ENCODE results near the gene APOC1. TPM values are rescaled to one million over a fixed set of nuclear protein-coding genes. Genes with fewer than 3 reads are reported as not detected.
"Not testable (repeated sequence)": the region's sequence is repeated elsewhere in the genome, so short reads cannot be mapped to it uniquely, and the experiment has no call there.

The APOC1 gene
- total RNA-seq, 1 donor from 2014 or later: 816 TPM

DNA sequence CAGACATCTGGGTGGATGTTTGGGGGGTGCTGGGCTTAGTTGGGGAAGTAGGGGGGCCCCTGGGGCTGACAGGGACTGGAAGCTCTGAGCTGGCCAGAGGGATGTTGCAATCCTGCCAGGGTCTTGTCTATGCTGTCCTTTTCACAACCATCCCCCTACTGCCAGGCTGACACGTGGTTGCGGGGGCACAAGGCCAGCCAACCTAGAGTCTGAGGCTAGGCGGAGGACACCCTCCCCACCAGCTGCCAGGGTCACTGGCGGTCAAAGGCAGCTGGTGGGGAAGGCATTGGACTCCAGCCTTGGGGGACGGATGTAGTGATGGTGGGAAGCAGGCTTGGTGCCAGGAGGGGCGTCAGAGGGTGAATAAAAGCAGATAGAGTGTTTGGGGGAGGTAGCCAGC, 1.6 kb upstream of the APOC1 start:
- peak in 1 of 2 donors; percentile 36 for ATAC-seq
- H3K36me3 ChIP-seq: no peaks in the 10 kb centered on the region
- peaks cover 15% of the 10 kb centered on the region for H3K4me1 ChIP-seq
- H3K4me3 ChIP-seq: no peak overlapping the region
- DNase-seq: peak; percentile 76
- H3K27me3 ChIP-seq (ENCODE audit: low read depth): no peaks in the 10 kb centered on the region
- intact Hi-C loops (cut with DNase I): no loop called here
- TF ChIP-seq, protein P1, sequence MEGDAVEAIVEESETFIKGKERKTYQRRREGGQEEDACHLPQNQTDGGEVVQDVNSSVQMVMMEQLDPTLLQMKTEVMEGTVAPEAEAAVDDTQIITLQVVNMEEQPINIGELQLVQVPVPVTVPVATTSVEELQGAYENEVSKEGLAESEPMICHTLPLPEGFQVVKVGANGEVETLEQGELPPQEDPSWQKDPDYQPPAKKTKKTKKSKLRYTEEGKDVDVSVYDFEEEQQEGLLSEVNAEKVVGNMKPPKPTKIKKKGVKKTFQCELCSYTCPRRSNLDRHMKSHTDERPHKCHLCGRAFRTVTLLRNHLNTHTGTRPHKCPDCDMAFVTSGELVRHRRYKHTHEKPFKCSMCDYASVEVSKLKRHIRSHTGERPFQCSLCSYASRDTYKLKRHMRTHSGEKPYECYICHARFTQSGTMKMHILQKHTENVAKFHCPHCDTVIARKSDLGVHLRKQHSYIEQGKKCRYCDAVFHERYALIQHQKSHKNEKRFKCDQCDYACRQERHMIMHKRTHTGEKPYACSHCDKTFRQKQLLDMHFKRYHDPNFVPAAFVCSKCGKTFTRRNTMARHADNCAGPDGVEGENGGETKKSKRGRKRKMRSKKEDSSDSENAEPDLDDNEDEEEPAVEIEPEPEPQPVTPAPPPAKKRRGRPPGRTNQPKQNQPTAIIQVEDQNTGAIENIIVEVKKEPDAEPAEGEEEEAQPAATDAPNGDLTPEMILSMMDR (IDR thresholded peaks at IDR 0.05): no peak
- no peaks in the 10 kb centered on the region for H3K9me3 ChIP-seq
- H3K27ac ChIP-seq: no peak overlapping the region

DNA sequence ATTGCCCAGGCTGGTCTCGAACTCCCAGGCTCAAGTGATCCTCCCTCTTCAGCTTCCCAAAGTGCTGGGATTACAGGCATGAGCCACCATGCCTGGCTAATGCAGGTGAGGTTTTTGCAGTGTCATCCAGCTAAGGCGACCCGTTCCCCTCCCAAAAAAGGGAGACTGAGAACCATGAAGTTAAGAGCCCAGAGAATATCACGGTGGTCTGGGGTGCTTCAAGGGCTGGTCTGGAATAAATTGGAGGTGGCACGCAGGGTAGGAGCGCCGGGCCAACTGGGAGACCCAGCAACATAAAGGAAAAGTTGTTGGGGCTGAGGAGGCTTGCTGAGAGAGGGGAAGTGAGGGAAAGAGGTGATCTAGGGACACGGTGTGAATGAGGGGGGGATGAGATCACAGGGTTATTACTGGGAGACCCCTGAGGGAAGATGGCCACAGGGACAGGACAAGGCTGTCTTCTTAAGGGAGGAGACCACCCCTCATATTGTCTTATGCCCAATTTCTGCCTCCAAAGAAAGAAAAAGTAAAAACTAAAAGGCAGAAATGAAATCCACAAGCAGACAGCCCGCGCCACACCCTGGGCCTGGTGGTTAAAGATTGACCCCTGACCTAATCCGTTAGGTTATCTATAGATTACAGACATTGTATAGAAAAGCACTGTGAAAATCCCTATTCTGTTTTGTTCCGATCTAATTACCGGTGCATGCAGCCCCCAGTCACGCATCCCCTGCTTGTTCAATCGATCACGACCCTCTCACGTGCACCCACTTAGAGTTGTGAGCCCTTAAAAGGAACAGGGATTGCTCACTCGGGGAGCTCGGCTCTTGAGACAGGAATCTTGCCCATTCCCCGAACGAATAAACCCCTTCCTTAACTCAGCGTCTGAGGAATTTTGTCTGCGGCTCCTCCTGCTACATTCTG, 636 bp upstream of the APOC1 start:
- intact Hi-C loops (cut with DNase I); H3K9me3 ChIP-seq; H3K27me3 ChIP-seq (ENCODE audit: low read depth); DNase-seq; ATAC-seq; H3K36me3 ChIP-seq: not testable (repeated sequence)
- Histone ChIP-seq H3K4me1 (peaks cover 15% of the 10 kb centered on the region), H3K27ac (peak overlapping the region; percentile 76), H3K4me3 (peak overlapping the region; percentile 61)

DNA sequence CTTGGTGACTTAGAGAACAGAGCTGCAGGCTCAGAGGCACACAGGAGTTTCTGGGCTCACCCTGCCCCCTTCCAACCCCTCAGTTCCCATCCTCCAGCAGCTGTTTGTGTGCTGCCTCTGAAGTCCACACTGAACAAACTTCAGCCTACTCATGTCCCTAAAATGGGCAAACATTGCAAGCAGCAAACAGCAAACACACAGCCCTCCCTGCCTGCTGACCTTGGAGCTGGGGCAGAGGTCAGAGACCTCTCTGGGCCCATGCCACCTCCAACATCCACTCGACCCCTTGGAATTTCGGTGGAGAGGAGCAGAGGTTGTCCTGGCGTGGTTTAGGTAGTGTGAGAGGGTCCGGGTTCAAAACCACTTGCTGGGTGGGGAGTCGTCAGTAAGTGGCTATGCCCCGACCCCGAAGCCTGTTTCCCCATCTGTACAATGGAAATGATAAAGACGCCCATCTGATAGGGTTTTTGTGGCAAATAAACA, 9.9 kb downstream of the APOC1 start:
- DNase-seq (no peak), ATAC-seq (no peak)
- H3K9me3 ChIP-seq: no peaks in the 10 kb centered on the region
- H3K27ac ChIP-seq: no peak overlapping the region
- H3K4me3 ChIP-seq: no peak overlapping the region
- H3K4me1 ChIP-seq: peaks cover 42% of the 10 kb centered on the region
- TF ChIP-seq, protein P1 (IDR thresholded peaks at IDR 0.05): no peak
- no peaks in the 10 kb centered on the region for H3K27me3 ChIP-seq (ENCODE audit: low read depth)
- intact Hi-C loops (cut with DNase I): no loop called here
- no peaks in the 10 kb centered on the region for H3K36me3 ChIP-seq

DNA sequence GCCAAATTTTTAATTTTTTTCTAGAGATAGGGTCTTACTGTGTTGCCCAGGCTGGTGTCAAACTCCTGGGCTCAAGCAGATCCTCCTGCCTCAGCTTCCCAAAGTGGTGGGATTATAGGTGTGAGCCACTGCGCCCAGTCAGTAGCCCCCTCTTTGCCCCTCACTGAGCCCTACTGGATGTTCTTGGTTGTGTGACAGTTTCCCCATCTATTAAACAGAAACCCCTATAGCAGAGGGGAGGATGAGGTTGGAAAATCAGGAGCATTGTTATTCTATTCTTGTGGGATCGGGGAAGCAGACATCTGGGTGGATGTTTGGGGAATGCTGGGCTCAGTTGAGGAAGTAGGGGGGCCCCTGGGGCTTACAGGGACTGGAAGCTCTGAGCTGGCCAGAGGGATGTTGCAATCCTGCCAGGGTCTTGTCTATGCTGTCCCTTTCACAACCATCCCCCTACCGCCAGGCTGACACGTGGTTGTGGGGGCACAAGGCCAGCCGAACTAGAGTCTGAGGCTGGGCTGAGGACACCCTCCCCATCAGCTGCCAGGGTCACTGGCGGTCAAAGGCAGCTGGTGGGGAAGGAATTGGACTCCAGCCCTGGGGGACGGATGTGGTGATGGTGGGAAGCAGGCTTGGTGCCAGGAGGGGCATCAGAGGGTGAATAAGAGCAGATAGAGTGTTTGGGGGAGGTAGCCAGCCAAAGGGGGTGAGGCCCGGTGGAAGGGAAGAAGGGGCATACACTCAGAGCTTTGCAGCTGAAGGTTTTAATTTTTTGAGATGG, 10.9 kb downstream of the APOC1 start:
- H3K9me3 ChIP-seq: no peaks in the 10 kb centered on the region
- ATAC-seq (peak; percentile 50 to 82), DNase-seq (peak; percentile 83)
- H3K36me3 ChIP-seq: no peaks in the 10 kb centered on the region
- no peaks in the 10 kb centered on the region for H3K27me3 ChIP-seq (ENCODE audit: low read depth)
- TF ChIP-seq, protein P1 (IDR thresholded peaks at IDR 0.05): no peak
- intact Hi-C loops (cut with DNase I): no loop called here
- H3K27ac ChIP-seq: peak overlapping the region; percentile 53
- H3K4me3 ChIP-seq: no peak overlapping the region
- peaks cover 42% of the 10 kb centered on the region for H3K4me1 ChIP-seq

DNA sequence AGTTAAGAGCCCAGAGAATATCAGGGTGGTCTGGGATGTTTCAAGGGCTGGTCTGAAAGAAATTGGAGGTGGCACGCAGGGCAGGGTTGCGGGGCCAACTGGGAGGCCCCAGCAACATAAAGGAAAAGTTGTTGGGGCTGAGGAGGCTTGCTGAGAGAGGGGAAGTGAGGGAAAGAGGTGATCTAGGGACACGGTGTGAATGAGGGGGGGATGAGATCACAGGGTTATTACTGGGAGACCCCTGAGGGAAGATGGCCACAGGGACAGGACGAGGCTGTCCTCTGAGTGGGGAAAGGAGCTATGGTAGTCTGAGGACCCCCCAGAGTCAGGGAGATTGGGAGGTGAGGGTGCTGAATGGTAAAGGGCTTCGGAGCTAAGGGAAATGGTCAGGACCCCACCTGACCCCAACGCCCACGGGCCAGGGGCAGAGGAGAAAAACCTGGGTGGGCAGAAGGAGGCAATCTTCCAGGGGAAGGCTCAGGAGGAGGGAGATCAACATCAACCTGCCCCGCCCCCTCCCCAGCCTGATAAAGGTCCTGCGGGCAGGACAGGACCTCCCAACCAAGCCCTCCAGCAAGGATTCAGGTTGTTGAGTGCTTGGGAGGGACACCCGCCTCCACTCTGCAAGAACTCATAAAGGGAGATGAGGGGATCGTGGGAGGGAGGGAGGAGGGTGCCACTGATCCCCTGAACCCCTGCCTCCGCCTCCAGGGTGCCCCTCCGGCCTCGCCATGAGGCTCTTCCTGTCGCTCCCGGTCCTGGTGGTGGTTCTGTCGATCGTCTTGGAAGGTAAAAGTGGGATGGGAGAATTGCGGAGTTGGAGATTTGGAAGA, 12.1 kb downstream of the APOC1 start:
- intact Hi-C loops (cut with DNase I); H3K4me3 ChIP-seq: not testable (repeated sequence)
- ATAC-seq: peak; percentile 2 to 21

DNA sequence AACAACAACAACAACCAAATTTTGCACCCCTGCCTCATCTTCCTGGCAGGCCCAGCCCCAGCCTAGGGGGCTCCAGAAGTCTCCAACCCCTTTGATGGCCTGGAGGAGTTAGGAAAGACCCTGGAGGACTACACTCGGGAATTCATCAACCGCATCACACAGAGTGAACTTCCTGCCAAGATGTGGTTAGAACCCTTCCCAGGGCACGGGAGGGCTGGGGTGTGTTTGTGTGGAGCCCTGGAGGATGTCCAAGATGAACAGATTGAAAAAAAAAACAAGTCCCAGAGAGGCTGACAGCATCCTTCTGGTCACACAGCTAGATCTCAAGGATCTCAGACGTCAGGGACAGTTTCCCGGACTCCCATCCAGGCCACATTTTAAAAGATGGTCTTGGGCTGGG, 13.3 kb downstream of the APOC1 start:
- no peak overlapping the region for H3K4me3 ChIP-seq
- ATAC-seq: no peak
- peak overlapping the region; percentile 42 for H3K27ac ChIP-seq
- intact Hi-C loops (cut with DNase I): no loop called here
- no peaks in the 10 kb centered on the region for H3K9me3 ChIP-seq
- TF ChIP-seq, protein P1 (IDR thresholded peaks at IDR 0.05): no peak
- no peaks in the 10 kb centered on the region for H3K36me3 ChIP-seq
- no peaks in the 10 kb centered on the region for H3K27me3 ChIP-seq (ENCODE audit: low read depth)
- H3K4me1 ChIP-seq: peaks cover 42% of the 10 kb centered on the region
- no peak for DNase-seq

More for the DNA sequence above, 12.1 kb downstream of the APOC1 start:
- peaks cover 42% of the 10 kb centered on the region for H3K4me1 ChIP-seq
- H3K9me3 ChIP-seq; H3K27me3 ChIP-seq (ENCODE audit: low read depth); H3K36me3 ChIP-seq; DNase-seq: not testable (repeated sequence)
- peak overlapping the region; percentile 14 for H3K27ac ChIP-seq
